Activated T-helper 9 cell treated with anti-CD3 and anti-CD28 coated beads, Interleukin-2, amount 50 U/mL, for 16 hours (primary cell): ENCODE results near the gene ACKR2.
"Not testable (repeated sequence)": the region's sequence is repeated elsewhere in the genome, so short reads cannot be mapped to it uniquely, and the experiment has no call there.

Experiments used
- DNase-seq: peaks from one replicate; pipeline ENCODE4 v3.0.0-alpha.2; 2020; ENCODE audit warnings: low read depth

ACKR2 gene

DNA sequence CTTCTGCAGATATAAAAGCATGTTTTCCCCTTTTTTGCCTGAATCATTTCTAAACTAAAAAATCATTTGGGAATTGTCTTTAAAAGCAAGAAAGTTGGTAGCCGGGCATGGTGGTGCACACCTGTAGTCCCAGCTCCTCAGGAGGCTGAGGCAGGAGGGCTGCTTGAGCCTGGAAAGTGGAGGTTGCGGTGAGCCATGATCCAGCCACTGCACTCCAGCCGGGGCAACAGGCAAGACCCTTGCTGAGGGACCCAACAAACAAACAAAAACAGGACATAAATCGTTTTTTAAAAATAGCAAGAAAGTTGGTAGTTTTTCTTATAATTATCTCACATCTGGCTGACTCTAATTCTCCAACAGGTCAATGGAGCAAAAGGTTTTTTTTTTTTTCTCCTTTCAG lies 7.5 kb upstream of the ACKR2 start:
- no peak for DNase-seq

DNA sequence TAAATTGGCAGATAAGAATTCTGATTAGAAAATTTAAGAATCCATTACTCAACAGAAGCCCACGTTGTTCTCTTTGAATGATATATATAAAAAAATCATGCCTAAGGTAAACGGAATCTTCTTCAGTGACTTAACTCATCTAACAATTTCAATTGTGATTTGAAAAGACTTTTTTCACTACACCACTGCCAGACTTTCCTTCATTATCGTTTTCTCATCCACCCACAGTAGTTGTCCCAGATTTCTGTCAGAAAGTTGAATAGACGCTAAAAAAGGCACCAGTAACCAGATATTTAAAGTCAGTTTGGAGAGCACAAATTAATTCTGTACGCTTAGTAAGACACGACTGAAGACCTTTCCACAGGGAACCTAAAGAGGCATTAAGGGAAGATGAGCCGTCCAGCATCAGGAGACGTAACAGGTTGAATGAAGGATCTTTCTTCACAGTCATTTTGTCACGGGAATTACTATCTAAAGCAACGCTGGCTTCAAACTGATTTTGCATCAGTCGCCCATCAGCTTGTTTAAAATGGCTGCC lies 6.3 kb upstream of the ACKR2 start:
- DNase-seq = no peak

DNA sequence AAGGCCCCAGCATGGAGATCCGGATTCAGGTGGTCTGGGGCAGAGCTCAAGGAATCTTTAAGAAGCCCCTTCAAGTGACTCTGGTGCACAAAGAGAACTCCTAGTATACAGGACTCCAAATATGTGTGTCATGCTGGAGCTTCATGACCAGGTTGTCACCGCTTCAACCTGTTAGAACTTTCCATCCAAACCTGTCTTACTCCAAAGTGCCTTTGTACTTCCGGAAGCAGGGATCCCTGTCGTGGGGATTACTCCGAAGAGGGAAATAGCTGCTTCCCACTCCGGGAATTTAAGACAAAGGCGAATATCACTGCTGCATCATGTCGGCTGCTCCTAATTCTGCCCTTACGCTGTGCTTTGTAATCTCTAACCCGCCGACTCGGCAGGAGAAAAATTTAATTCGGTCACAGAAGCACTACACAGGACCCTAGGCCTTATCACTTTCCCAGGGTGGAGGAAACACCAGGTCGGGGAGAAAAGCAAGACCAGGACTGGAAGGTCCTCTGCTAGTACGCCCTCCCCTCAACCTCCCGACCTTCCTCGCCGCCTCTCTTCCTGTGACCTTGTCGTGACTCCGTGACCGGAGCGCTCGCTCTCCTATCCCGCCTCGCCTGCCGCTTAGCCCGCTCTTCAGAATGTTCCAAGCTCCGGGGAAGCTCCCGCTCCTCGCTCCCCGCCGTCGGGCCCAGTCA lies 5.7 kb upstream of the ACKR2 start:
- peak; percentile 5 for DNase-seq

DNA sequence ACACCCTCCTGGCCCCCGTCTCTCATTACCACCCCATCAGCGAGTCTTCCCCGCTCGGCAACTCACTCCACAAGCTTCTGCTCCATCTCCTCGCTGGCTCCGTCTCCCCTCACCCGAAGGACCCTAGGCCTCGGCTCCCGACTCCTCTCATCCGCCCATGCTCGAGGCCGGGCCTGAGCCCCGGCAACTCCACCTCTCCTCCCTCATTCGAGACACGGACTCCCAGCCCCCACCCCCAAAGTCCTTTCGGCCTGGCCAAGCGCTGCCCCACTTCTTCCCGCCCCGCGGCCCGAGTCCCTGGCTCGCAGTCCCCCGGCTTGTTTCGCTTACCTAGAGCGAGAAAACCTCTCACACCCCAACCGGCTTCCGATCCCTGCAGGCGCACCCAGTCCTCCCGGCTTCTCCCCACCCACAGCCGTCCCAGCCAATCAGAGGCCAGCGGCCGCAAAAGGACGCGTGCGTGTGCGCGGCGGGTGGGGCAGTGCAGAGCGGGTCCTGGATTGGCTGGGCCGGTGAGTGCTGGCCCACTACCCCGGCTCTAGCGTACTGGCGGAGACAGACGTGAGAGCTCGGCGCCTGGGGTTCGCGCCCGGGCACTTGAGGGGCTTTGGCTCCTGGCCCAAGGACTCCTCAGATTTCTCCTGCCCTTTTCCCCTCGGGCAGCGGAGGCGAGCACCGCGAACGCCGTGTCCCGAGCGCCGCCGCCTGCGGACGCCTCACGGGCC lies 5.0 kb upstream of the ACKR2 start, which contains the start of gene HIGD1A:
Gene HIGD1A (minus strand): TSS at position 385 of the 725 bp plus-strand sequence. CDS start 10,237 bp downstream, outside the sequence.
- DNase-seq = peak; percentile 88

DNA sequence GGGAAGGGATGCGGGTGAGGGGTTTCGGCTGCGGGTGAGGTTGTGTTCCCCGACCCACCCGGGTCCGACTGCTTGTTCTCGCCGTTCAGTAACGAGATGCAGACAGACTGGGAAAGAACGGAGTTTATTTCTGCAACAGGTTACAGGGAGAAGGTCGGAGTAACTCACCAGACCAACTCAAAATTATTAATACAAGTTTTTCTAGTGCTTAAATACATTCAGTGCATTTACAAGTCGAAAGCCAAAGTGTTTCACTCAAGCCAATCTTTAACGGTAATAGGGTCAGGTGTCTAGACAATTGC lies 4.5 kb upstream of the ACKR2 start:
- DNase-seq = no peak

DNA sequence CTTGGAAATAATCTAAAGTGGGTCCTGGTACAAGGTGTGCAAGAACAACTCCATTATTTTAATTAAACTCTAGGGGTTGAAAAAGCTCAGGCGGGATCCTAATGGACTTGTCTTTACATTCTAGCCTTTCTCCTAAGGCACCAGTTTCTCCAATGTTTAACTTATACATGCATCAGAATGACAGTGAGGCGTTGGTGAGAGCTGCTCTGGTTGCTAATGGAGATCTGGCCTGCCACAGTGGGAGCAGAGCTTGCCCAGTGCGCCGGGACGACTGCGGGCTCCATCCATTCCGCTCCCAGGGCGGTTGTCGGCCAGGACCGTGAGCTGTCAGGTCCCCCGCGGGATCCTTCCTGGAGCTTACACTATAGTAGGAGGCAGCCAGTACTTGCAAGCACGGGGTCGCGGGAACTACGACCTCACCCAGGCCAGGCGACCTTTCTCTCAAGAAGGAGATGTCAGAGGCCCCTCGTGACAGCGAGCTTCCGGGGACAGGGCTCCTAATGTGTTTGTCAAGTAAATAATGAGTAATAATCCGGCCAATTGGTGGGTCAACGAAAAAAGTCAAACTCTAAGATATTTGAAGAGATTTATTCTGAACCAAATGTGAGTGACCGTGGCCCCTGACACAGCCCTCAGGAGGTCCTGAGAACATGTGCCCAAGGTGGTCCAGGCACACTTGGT lies 4.0 kb upstream of the ACKR2 start:
- no peak for DNase-seq

DNA sequence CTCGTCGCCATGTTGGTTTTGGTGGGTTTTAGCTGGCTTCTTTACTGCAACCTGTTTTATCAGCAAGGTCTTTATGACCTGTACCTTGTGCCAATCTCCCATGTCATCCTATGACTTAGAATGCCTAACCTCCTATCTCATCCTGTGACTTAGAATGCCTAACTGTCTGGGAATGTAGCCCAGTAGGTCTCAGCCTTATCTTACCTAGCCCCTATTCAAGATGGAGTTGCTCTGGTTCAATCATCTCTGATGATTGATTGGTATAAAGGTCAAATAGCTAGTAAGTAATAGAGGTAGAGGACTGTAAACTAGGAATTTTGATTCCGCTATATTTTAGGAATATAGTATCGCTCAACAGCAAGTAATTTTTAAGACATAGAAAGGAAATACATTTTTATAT lies 1.3 kb upstream of the ACKR2 start:
- DNase-seq = no peak

DNA sequence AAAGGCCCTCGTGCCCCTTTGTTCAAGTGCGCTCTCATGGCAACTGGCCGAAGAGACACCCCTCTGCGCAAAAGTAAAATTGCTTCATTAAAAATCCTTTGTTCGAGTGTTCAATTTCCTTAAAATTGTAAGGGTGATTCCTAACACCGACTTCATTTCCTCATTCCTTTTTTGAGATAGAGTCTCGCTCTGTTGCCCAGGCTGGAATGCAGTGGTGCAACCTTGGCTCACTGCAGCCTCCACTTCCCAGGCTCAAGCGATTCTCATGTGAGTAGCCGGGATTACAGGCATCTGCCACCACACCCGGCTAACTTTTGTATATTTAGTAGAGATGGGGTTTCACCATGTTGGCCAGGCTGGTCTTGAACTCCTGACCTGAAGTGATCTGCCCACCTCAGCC lies 1.5 kb downstream of the ACKR2 start:
- DNase-seq = not testable (repeated sequence)

DNA sequence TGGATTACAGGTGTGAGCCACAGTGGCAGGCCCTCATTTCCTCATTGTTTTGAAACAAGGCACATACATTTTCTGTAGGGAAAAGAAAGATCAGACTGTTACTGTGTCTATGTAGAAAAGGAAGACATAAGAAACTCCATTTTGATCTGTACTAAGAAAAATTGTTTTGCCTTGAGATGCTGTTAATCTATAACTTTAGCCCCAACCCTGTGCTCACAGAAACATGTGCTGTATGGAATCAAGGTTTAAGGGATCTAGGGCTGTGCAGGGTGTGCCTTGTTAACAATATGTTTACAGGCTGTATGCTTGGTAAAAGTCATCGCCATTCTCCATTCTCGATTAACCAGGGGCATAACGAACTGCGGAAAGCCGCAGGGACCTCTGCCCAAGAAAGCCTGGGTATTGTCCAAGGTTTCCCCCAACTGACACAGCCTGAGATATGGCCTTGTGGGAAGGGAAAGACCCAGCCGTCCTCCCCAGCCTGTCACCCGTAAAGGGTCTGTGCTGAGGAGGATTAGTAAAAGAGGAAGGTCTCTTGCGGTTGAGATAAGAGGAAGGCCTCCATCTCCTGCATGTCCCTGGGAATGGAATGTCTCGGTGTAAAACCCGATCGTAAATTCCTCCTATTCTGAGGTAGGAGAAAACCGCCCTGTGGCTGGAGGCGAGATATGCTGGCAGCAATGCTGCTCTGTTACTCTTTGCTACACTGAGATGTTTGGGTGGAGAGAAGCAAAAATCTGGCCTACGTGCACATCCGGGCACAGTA lies 2.1 kb downstream of the ACKR2 start:
- DNase-seq = not testable (repeated sequence)

DNA sequence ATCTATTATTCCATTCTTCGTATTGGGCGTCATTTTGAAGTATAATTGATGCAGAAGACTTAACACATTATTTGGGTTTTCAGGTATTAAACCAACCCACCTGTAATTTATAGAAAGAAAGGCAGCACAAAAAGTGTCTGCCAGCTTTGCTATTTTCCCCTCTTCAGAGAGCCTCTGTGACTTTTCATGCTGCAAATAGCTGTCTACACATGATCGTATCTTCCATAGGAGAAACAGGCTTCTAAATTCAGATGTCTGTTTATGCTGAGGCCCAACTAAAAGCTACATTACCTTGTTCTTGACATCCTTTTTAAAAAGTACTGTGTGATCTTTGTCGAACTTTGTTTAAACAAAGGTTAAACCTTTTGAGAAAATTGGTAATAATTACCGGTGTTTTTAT lies 5.0 kb downstream of the ACKR2 start:
- DNase-seq = no peak

DNA sequence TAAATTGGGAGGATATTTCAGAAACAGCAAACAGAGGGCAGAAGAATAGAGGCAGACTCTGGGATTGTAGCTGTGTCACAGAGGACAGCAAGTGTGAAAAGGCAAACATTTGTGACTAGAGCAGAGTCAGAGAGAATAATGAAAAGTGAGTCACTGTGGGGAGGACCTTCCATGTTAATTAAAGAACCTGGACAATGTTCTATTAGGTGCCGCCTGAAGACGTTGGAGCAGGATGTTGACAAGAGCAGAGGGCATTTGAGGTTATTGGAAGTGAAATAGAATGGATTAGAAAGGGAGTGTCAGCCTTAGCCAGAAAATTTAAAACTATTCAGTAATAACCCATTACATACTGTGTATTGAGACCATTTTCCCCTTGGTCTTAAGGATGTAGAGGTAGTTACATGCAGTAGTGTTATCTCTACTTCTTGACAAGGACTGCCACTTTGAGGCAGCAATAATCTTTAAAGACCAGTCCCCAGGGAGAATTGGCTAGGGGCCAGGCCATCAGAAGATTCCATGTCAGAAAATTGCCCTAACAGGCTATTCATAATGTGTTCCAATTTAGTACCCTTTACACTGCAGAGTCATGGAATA lies 5.8 kb downstream of the ACKR2 start:
- DNase-seq = no peak

DNA sequence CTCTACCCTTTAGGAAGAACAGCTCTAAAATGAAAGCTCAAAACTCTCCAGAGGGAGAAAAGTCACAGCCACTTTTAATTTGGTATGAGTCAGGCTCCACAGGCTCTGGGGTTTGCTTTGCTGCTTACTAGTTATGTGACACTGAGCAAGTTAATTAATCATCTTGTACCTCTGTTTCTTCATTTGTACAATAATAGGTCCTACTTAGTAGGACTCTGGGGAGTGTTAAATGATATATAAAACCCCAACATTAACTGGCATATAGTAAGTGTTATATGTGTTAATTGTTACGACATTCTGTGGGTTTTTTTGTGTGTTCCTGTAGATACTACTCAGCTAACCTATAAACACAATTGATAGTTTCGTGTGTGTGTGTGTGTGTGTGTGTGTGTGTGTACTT lies 6.6 kb downstream of the ACKR2 start:
- no peak for DNase-seq

DNA sequence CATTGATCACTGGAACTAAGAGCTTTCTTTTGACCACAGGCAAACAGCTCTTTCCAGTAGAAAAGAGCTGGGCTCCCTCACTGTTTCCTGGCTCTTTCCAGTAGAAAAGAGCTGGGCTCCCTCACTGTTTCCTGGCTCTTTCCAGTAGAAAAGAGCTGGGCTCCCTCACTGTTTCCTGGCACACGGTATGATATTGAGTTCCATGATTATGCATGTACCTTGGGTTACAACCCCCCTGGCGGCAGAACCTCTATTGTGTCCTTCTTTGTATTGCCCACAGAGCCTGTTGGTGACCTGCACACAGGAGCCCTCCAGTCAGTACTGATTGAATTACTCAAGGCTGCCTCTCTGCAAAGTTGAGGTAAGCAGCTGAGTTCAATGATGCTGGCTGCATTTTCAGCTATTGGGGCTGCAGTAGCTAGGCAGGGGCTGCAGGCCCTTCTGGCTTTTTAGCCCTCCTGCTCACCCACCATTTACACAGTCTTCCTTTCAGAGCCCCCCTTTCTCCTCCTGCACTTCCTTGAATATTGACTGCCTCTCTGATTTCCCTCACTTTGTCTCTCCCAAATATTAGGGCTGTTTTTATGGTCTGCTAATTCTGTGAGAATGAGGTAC lies 10.2 kb downstream of the ACKR2 start:
- no peak for DNase-seq

DNA sequence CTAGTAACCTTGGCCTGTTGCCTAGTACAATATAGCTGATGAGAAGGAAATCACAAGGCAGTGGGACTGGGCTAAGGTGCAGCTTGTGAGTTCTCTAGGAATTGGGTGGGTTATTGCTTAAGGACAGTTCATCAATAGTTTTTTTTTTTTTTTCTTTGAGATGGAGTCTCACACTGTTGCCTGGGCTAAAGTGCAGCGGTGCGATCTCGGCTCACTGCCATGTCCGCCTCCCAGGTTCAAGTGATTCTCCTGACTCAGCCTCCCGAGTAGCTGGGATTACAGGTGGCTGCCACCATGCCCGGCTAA lies 11.5 kb downstream of the ACKR2 start:
- no peak for DNase-seq

DNA sequence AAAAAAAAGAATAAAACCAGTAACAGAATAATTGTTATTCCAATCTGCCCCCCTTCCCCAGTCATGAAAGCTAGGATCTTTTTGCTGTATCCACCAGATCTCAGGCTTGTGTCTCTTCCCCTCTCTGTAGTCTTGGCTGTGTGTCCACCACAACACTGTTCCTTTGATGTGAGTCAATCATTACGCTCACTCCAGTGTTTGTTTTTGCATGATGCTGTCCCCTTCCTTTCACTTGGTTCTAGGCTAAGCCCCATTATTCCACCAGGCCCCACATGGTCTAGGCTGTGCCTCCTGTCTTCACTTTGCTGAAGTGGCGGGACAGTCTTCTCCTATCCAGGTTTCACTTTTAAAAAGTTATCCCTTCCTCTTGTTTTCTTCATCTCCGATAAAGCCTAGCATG lies 13.6 kb downstream of the ACKR2 start:
- DNase-seq = no peak

DNA sequence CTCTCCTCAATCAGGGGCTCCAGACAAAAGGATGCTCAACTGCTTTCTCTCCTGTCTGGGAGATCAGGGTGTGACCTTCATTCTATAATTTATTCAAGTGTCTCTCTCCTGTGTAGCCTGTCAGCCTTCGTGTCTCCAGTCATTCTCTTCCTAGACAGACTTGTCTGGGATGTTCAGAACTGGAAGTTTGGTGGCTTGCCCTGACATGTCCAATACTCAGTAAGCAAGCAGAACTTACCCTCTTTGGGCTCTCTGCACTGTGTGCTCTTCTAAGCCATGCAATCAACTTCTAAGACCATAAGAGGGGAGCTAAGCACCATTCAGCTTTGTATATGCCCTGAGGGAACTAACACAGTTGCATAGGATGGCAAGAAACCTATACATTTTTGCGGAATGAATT lies 14.1 kb downstream of the ACKR2 start:
- no peak for DNase-seq

DNA sequence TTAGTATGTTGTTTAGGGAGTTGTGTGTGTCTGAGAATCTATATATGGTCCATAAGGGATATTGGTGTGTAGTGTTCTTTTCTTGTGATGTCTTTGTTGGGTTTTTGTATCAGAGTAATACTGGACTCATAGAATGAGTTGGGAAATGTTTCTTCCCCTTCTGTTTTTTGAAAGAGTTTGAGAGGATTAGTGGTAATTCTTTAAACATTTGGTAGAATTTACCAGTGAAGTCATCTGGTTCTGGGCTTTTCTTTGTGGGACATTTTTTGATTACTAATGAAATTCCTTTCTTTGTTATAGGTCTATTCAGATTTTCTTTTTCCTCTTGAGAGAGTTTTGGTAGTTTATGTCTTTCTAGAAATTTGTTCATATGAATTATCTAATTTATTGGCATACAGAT lies 16.9 kb downstream of the ACKR2 start:
- DNase-seq = no peak

DNA sequence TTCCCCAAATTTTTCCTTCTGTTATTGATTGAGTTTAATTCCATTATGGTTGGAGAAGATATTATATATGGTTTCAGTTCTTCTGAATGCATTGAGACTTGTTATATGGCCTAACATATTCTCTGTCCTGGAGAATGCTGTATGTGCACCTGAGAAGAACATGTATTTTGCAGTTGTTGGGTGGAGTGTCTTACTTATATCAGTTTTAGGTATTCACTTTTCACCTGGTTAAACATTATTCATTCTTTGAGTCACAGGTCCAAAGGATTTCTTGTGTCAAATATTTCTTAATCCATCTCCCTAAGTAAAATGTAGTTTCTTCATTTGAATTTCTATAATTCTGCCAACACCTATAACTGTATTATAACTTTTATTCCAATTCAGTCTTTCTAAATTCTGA lies 17.8 kb downstream of the ACKR2 start:
- no peak for DNase-seq

DNA sequence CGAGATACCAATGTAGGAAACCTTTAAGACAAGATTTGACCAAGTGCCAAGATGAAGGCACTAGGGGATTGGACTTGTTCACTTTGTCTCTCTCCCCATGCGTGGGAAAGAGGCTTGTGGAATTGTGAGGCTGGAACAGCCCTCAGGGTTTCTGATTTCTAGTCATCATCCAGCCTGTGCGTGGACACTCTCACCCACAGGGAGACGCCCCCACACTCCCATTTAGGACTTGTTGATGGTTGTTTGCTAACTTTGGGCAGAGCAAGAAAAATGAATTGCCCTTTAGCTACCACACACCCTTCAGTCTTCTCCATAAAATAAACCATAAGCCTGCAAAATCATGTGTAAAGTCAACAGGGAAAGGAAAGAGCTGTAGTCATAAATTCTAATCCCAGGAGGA lies 18.4 kb downstream of the ACKR2 start:
- no peak for DNase-seq

DNA sequence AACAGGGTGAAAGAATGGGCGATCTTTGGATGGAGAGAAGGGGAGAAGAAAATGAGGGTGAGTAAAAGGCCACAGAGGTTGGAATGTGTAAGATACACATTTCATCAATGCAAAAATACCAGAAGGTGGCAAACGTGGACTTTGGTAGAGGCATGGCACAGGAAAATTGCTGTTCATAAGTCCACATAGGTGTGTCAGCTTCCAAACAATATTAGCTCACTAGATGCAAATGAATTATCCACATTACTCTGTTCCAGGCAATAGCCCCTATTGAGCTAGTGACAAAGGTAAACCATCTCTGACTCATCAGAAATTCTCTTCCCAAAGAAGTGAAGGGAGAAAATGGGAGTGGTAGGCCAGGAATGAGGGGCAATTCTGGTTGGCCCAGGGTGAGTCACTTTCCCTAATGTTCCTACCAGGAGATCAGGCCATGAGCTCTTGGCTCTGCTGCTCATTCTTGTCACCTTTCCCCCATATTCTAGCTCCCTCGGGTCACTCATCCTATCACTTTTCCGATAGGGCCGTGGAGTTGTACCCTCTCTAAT lies 19.9 kb downstream of the ACKR2 start:
- no peak for DNase-seq

DNA sequence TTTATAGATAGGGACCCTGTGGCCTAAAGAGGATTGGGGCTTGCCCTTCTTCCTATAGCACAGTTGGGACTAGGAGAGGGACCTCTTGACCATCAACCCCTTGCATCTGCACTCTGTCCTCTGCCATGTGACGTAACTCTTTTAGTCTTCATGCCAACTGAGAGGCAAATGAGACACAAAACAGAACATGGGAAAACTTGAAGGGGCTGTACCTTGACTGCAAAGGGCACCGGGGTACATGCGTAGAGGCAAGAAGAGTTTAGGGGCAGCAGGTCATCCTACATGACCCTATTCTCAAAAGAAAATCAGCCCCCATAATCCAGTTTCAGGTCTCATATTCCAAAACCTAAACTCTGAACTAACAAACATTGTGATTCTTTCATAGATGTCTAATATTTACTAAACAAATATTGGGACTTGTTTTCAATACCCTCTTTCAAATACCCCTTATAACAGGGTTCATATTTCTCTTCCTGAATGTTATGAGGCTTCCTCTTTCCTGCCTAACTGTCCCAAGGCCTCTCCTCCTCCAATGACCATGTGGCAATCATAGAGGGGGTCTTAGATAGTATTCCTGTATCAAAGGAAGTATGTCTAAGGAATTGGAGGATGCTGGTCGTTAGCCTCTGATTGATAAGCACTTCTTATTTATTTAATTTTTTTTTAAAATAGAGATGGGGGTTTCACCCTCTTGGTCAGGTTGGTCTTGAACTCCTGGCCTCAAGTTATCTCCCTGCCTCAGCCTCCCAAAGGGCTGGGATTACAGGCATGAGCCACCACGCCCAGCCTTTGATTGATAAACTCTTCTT lies 20.6 kb downstream of the ACKR2 start:
- no peak for DNase-seq
